ENCODE measurements around the gene SEPTIN1. TPM values are rescaled to one million over a fixed set of nuclear protein-coding genes. Genes with fewer than 3 reads are reported as not detected.

SEPTIN1 gene
- total RNA-seq, 2 donors from 2014 or later = 1.1 to 2.3 TPM

DNA sequence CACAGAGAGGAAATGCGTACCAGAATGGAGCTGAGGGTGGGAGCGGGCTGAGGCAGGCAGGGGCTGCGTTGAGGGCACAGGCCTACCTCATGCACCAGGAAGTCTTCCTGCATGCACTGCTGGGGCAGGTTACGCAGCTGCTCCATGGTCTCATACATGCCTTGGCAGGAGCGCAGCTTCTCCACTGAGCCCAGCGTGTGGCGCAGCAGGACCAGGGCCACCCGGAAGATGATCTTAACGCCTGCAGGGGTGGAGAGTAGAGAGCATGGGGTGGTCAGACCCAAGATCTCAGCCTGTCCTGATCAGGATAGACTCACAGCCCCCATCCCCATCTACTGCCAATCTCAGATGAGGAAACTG is 23.8 kb downstream of the SEPTIN1 start:
- Histone ChIP-seq H3K36me3 (ENCODE audit: control insufficient read depth, insufficient read depth, low read length) (peaks cover 32% of the 10 kb centered on the region), H3K9me3 (ENCODE audit: control insufficient read depth, low read length) (no peaks in the 10 kb centered on the region), H3K4me1 (ENCODE audit: control insufficient read depth, insufficient read depth, low read length) (peaks cover 8% of the 10 kb centered on the region), H3K4me3 (ENCODE audit: low read length) (no peak overlapping the region), H3K27me3 (ENCODE audit: control insufficient read depth, insufficient read depth, low read length, poor library complexity, severe bottlenecking) (no peaks in the 10 kb centered on the region), H3K9ac (ENCODE audit: extremely low read depth, low read length, poor library complexity, severe bottlenecking) (no peak overlapping the region), H3K27ac (ENCODE audit: low read depth, low read length) (no peak overlapping the region)
- peaks cover 34% of the 10 kb centered on the region for H3K36me3 Mint-ChIP-seq (ENCODE audit: low read depth)
- 95 to 97% methylated on average over 3 to 9 of the region's 9 CpGs for WGBS, 2 experiments (ENCODE audit: insufficient coverage in 1 of 2, insufficient read length in 1 of 2)
- H3K9me3 Mint-ChIP-seq = no peaks in the 10 kb centered on the region
- no peak overlapping the region for H3K27ac Mint-ChIP-seq
- peak; percentile 44 for DNase-seq
- TF ChIP-seq, protein P1, sequence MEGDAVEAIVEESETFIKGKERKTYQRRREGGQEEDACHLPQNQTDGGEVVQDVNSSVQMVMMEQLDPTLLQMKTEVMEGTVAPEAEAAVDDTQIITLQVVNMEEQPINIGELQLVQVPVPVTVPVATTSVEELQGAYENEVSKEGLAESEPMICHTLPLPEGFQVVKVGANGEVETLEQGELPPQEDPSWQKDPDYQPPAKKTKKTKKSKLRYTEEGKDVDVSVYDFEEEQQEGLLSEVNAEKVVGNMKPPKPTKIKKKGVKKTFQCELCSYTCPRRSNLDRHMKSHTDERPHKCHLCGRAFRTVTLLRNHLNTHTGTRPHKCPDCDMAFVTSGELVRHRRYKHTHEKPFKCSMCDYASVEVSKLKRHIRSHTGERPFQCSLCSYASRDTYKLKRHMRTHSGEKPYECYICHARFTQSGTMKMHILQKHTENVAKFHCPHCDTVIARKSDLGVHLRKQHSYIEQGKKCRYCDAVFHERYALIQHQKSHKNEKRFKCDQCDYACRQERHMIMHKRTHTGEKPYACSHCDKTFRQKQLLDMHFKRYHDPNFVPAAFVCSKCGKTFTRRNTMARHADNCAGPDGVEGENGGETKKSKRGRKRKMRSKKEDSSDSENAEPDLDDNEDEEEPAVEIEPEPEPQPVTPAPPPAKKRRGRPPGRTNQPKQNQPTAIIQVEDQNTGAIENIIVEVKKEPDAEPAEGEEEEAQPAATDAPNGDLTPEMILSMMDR (conservative IDR thresholded peaks at IDR 0.05) = no peak
- H3K27me3 Mint-ChIP-seq (ENCODE audit: insufficient read depth) = no peaks in the 10 kb centered on the region
- H3K4me3 Mint-ChIP-seq = no peak overlapping the region
- H3K4me1 Mint-ChIP-seq = peaks cover 14% of the 10 kb centered on the region

DNA sequence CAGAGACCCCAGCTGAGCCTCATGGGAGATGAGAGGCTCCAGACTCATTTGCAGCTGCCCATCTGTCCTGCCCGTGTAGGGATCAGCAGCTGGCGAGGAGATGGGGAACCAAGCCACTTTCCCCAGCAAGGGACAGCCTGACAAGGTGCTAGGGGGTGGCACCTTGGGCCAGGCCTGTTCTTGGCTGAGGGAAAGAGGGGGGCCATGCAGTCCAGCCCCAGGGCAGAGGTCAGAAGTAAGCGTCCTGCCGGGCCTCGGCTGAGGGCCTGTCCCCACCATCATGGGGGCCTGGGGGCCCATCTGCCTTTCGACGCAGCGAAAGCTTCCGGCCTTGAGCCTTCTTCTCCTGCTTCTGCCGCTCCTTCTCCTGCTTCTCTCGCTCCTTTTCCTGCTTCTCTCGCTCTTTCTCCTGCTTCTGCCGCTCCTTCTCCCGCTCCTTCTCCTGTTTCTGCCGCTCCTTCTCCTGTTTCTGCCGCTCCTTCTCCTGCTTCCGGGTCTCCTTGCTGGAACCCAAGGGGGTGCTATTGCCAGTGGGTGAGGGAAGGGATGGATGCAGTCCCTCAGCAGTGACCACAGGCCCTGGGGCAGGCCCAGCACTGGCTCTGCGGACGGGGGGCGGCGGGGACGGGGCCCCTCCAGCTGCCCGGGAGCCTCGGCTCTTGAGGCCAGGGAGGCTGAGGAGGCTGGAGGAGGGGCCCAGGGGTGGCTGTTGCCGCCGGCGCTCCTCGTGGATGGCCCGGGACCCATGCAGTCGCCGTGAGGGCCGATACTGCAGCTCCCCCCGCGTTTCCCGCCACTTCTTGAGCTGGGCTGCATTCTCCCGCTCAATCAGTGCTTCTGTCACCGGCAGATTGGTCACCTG is 24.4 kb downstream of the SEPTIN1 start:
- Mint-ChIP-seq H3K4me1 (peaks cover 14% of the 10 kb centered on the region), H3K9me3 (no peaks in the 10 kb centered on the region), H3K36me3 (ENCODE audit: low read depth) (peaks cover 33% of the 10 kb centered on the region), H3K4me3 (no peak overlapping the region), H3K27me3 (ENCODE audit: insufficient read depth) (no peaks in the 10 kb centered on the region), H3K27ac (no peak overlapping the region)
- H3K4me3 ChIP-seq (ENCODE audit: low read length) = no peak overlapping the region
- H3K36me3 ChIP-seq (ENCODE audit: control insufficient read depth, insufficient read depth, low read length) = peaks cover 32% of the 10 kb centered on the region
- H3K9me3 ChIP-seq (ENCODE audit: control insufficient read depth, low read length) = no peaks in the 10 kb centered on the region
- H3K4me1 ChIP-seq (ENCODE audit: control insufficient read depth, insufficient read depth, low read length) = peaks cover 9% of the 10 kb centered on the region
- DNase-seq = no peak
- TF ChIP-seq, protein P1 (conservative IDR thresholded peaks at IDR 0.05) = no peak
- no peak overlapping the region for H3K27ac ChIP-seq (ENCODE audit: low read depth, low read length)
- no peak overlapping the region for H3K9ac ChIP-seq (ENCODE audit: extremely low read depth, low read length, poor library complexity, severe bottlenecking)
- WGBS, 2 experiments (ENCODE audit: insufficient coverage in 1 of 2, insufficient read length in 1 of 2) = 90 to 91% methylated on average over 23 to 37 of the region's 37 CpGs
- H3K27me3 ChIP-seq (ENCODE audit: control insufficient read depth, insufficient read depth, low read length, poor library complexity, severe bottlenecking) = no peaks in the 10 kb centered on the region

DNA sequence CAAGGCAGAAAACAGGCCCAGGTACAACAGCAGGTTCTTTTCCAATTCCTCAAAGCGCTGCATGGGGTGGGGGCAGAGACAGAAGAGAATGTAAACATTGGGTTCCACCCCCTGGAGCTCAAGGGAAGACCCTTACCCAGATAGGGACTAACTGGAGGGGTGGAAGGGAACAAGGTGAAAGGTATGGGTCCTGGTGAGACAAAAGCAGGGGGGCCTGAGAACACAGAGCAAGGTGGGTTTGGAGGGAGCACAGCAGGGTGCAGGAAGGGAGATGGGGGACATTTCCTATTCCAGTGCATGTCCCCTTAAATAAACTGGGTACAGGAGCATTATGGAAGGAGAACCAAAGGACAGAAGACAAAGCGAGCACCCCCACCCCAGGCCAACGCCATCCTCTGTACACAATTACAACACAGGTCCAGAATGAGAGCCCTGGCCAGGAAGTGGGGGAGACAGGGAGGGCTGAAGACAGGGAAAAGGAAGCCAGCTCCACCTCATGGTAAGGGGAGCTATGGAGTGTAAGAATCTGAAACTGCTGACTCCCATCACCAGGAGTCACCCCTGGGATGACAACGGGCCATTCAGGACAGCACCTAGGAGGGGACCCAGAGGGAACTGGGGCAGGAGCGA is 25.2 kb downstream of the SEPTIN1 start:
- TF ChIP-seq, protein P1 (conservative IDR thresholded peaks at IDR 0.05) = no peak
- no peak overlapping the region for H3K27ac ChIP-seq (ENCODE audit: low read depth, low read length)

More for the DNA sequence above, 25.2 kb downstream of the SEPTIN1 start:
- no peak overlapping the region for H3K4me3 ChIP-seq (ENCODE audit: low read length)
- no peak overlapping the region for H3K9ac ChIP-seq (ENCODE audit: extremely low read depth, low read length, poor library complexity, severe bottlenecking)
- Mint-ChIP-seq H3K4me3 (no peak overlapping the region), H3K27me3 (ENCODE audit: insufficient read depth) (no peaks in the 10 kb centered on the region), H3K9me3 (no peaks in the 10 kb centered on the region), H3K27ac (peak overlapping the region; percentile 61), H3K4me1 (peaks cover 14% of the 10 kb centered on the region), H3K36me3 (ENCODE audit: low read depth) (peaks cover 36% of the 10 kb centered on the region)
- DNase-seq = no peak
- no peaks in the 10 kb centered on the region for H3K27me3 ChIP-seq (ENCODE audit: control insufficient read depth, insufficient read depth, low read length, poor library complexity, severe bottlenecking)
- WGBS, 2 experiments (ENCODE audit: insufficient coverage in 1 of 2, insufficient read length in 1 of 2) = 92 to 93% methylated on average over 2 to 5 of the region's 5 CpGs
- peaks cover 39% of the 10 kb centered on the region for H3K36me3 ChIP-seq (ENCODE audit: control insufficient read depth, insufficient read depth, low read length)
- no peaks in the 10 kb centered on the region for H3K9me3 ChIP-seq (ENCODE audit: control insufficient read depth, low read length)
- peaks cover 9% of the 10 kb centered on the region for H3K4me1 ChIP-seq (ENCODE audit: control insufficient read depth, insufficient read depth, low read length)
